Activated CD4-positive, alpha-beta T cell treated with anti-CD3 and anti-CD28 coated beads, Interleukin-2, amount 50 U/mL, for 48 hours (primary cell): Measurements from ENCODE around the gene XIRP2.
"Not testable (repeated sequence)": the region's sequence is repeated elsewhere in the genome, so short reads cannot be mapped to it uniquely, and the experiment has no call there.

ENCODE experiments used
- DNase-seq, 2 experiments: peaks; one replicate each; pipeline ENCODE4 v3.0.0-alpha.2; 2020

Gene XIRP2

GRCh38 chr2:166944909-166945308, 56.6 kb downstream of the XIRP2 start:
- no peak for DNase-seq

- DNase-seq: no peak
Observed at GRCh38 chr2:166957686-166958085, 69.4 kb downstream of the XIRP2 start.

GRCh38 chr2:166958986-166959481, 70.8 kb downstream of the XIRP2 start:
- DNase-seq: no peak

- no peak for DNase-seq
Observed at GRCh38 chr2:166959556-166959955, 71.3 kb downstream of the XIRP2 start.

GRCh38 chr2:166960702-166961270, 72.5 kb downstream of the XIRP2 start:
- no peak for DNase-seq

- no peak for DNase-seq
Observed at GRCh38 chr2:166961933-166962332, 73.7 kb downstream of the XIRP2 start.

- no peak for DNase-seq
Observed at GRCh38 chr2:166969486-166969885, 81.2 kb downstream of the XIRP2 start.

GRCh38 chr2:166972002-166972401, 83.7 kb downstream of the XIRP2 start:
- DNase-seq: no peak

GRCh38 chr2:166972418-166972817, 84.1 kb downstream of the XIRP2 start:
- no peak for DNase-seq

- DNase-seq: no peak
Observed at GRCh38 chr2:166984188-166984587, 95.9 kb downstream of the XIRP2 start.

GRCh38 chr2:166984797-166985196, 96.5 kb downstream of the XIRP2 start:
- no peak for DNase-seq

- DNase-seq: no peak
Observed at GRCh38 chr2:166994588-166995336, 106.5 kb downstream of the XIRP2 start.

GRCh38 chr2:166996465-166996864, 108.2 kb downstream of the XIRP2 start:
- DNase-seq: no peak

GRCh38 chr2:167001165-167001564, 112.9 kb downstream of the XIRP2 start:
- DNase-seq: no peak

GRCh38 chr2:167005096-167005495, 116.8 kb downstream of the XIRP2 start:
- no peak for DNase-seq

- DNase-seq: no peak
Observed at GRCh38 chr2:167013227-167013626, 124.9 kb downstream of the XIRP2 start.

- DNase-seq: no peak
Observed at GRCh38 chr2:167015806-167016205, 127.5 kb downstream of the XIRP2 start.

- DNase-seq: no peak
Observed at GRCh38 chr2:167017021-167017420, 128.7 kb downstream of the XIRP2 start.

- no peak for DNase-seq
Observed at GRCh38 chr2:167018590-167018989, 130.3 kb downstream of the XIRP2 start.

GRCh38 chr2:167028503-167028902, 140.2 kb downstream of the XIRP2 start:
- DNase-seq: no peak

- not testable (repeated sequence) for DNase-seq
Observed at GRCh38 chr2:167034976-167035375, 146.7 kb downstream of the XIRP2 start.

- no peak for DNase-seq
Observed at GRCh38 chr2:167048829-167049228, 160.5 kb downstream of the XIRP2 start.

GRCh38 chr2:167049659-167050058, 161.4 kb downstream of the XIRP2 start:
- no peak for DNase-seq

GRCh38 chr2:167052825-167053224, 164.5 kb downstream of the XIRP2 start:
- no peak for DNase-seq

GRCh38 chr2:167054881-167055280, 166.6 kb downstream of the XIRP2 start:
- no peak for DNase-seq
